RPMI7951 (cell line): ENCODE data around the gene PARP12. TPM values are rescaled to one million over a fixed set of nuclear protein-coding genes. Genes with fewer than 3 reads are reported as not detected.

Source experiments
- DNase-seq: peaks from one replicate; pipeline ENCODE4 v3.0.0-alpha.2; 2012; ENCODE audit warnings: low read depth
- total RNA-seq: library from RNA; depleted of rRNA; stranded (reverse); fragments of >200 nt; shearing (Covaris generic); gene quantifications from 2 replicates; pipeline ENCODE4 v1.2.3, GENCODE V29; 2014

PARP12 gene
- total RNA-seq, 1 experiment from 2014 or later = 20.3 TPM

DNA sequence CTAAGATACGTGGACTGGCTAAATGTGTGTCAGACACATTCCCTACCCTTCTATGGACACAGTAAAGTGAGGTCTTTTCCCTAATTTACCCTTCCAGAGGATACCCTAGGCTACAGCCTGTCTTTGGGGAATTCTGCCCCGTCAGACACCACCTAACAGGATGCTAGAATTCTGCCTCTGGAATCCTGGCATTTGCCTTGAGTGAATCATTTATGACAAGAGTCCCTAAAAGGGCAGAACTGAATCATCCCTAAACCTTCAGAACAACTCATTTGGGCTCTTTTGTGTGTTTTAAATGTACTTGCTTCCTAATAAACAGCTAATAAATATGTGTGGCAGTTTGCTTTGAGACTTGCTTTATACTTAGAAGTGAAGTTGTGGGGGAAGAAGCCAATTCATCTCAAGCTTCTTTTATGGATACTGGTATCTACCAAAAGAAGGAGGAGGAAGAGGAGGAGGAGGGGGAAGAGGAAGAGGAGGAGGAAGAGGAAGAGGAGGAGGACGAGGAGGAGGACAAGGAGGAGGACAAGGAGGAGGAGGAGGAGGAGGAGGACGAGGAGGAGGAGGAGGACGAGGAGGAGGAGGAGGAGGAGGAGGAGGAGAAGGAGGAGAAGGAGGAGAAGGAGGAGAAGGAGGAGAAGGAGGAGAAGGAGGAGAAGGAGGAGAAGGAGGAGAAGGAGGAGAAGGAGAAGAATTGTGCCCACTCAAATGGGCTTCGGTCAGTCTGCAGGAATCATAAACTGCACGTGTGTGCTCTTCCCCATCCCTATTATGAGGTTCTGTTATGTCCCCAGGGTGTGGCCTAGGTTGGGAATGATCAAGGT lies 27.1 kb downstream of the PARP12 start:
- peak; percentile 62 for DNase-seq

DNA sequence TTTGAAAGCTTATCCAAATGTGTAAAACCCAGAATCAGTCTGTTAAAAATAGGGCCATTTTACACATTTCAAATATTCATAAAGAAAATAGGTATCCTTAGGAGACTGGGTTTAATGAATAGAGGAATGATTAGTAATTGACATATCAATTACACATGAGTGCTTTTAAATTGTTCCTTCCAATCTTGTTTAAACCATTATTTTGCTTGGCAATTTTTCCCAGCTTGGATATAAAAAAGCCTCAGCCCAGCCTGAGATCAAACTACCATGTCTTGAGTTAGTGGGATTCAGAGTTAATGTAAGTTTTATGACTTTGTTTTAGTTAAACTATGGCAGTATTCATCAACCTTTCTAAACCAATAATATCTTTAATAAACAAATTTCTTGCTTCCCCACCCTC lies 28.3 kb downstream of the PARP12 start:
- no peak for DNase-seq

DNA sequence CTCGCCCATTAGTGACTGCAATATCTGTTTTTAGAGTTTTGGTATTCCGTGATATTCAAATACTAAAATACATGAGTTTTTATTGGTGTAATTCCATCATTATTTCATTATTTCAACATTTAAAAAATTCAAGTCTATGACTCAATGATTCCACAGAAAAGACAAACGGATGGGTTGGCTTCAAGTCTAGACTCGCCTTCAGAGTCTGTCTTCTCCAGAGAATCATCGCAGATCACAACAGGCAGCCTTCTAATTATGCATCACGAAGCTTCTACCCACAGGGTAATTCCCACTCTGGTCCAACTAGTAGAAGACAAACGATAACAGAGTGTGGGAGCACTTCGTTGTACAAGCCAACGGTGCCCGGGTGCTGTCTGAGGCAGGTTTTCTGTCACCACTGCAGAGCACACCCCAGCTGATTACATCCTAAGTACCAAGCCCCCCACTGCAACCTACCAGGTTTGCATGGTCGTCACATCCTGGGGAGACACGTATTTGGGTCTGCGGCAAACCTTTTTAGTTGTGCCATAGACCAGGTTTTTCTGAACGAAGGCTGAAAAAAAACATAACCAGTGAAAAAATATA lies 28.9 kb downstream of the PARP12 start:
- no peak for DNase-seq

DNA sequence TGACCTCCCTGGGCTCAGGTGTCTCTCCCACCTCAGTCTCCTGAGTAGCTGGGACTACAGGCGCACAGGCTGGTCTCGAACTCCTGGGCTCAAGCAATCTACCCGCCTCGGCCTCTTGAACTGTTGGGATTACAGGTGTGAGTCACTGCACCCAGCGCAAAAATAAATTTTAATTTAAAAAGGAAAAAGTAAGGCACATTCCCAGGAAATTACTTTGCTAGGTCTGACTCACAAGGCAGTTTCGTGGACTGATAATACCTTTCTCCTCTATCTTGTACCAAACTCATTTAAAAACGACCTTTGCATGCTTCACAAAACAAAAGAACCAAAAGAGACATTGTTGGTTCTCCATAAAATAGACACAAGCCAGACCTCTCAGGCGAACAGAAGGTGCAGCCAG lies 29.7 kb downstream of the PARP12 start:
- DNase-seq = no peak

DNA sequence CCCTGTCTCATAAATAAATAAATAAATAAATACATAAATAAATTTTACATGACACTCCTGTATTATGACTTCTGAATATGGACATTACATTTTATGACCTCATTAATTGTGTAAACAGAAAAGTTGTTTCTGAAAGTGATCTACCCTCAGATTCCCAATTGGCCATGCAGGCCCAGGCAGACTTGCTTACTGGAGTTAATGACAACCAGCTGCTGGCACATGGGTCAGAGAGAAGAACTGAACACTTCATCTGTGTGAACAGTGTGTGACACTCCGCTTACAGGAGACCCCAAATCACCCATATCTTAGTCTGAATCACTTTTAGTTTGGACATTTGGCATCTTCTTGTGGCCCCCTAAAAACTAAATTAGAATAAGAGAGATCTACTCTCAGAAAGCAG lies 31.4 kb downstream of the PARP12 start:
- DNase-seq = no peak

DNA sequence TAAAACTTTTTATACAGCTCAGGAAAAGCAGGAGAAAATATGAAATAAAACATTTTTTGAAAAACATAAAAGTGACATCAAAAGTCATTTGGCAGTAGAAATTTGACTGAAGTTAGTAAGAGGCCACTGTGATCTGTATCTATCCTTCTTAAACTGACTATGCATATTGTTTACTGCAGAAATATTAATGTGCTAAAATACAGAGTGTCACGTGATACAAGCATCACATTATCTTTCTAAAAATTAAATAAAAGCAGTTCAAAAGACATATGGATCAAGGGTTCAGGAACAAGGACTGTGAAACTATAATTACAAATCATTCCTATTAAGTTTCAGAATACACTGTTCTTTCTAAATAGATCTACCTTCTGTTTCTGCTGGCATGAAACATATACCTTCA lies 33.7 kb downstream of the PARP12 start:
- DNase-seq = no peak

DNA sequence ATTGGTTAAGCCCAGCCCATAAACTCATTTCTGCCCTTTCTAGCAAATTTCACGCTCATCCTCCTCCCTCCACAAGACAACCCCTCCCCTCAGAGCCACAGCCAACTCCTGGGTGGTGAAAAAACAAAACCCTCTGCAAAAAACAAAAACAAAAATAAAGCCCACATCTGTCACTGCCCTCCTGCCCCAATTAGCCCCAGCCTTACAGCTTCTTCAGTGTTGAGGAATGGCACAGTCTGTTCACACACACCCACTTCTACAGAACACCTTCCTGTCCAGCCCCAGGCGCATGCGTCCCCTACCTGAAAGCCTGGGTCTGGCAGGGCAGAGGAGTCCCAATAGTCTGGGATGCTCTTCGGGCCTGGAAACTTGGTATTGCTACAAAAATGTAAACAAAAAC lies 34.4 kb downstream of the PARP12 start:
- no peak for DNase-seq

DNA sequence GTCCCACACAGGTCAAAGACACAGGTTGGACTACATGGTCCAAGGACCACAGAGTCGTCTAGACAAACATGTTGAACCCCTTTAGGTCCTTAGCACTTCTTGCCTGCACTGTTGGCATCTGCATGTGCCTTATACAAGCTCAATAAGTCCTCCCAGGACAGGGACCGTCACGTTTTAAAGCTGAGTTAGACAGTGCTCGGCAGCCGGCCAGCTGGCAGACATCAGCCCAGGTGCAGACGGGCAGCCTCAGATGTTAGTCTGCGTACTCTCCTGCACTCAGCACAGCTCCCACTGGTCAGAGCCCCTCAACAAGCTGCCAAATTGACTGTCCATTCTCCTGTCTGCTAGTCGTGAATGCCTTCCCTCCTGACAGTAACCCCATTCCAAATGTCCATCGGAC lies 34.9 kb downstream of the PARP12 start:
- no peak for DNase-seq

DNA sequence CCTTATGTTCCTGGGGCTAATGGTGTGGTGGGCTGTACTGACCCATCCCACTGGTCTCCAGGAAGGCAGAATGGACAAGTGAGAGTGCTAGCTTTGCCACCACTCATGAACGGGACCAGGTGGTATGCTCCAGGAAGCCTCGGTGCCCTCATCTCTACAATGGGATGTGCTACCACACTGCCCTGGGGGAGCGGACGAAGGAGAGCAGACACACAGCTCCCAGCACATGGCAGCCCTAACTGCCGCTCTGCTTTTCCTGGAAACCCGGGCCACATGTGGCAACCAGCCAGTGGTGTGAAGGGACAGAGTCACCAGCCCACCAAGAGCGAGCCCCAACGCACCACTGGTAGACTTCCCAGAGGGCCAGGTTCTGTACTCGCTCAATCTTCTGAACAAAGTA lies 35.8 kb downstream of the PARP12 start:
- DNase-seq = no peak

DNA sequence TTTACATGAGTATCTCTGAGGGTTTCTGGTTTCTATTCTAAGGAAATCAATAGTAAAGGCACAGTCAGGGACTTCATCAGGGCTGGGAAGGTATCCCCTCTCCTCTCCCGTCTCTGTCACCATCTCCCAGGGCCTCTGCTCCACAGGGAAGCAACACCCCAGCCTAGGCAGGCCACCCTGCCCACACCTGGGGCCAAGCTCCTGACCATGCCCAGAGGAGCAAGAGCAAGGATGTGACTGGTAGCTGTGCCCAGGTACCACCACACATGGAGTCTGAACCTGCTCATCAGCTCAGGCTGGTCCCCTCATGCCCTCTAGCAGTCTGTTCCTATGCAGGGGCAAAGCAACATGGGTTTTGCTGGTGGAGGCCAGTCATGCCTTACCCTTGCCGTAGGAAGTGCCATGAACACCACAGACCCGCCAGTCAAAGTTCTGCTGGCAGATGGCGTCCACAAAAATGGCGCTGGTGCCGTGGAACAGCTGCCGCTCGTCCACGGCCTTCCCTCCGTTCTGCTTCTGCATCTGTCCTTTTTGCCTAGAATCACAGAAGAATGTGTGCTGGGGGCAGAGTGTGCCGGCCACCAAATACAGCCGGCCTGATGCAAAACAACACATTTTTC lies 36.8 kb downstream of the PARP12 start:
- DNase-seq = no peak

DNA sequence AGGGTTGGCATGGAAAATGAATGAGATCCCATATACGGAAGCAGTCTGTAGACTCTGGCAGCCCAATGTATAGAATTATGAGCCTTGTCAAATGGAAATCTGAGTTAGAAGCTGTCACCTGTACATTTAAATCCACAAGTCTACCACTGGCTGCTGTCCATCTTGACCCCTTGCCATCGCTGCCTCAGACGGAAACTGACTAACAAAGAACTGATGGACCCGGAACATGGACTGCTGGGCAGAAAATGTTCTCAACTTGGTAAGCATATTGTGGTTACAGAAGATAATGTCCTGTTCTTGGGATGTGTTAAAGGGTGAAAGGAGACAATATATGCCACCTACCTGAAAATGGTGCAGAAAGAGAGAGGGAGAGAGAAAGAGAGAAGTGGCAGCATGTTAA lies 37.5 kb downstream of the PARP12 start:
- DNase-seq = no peak

DNA sequence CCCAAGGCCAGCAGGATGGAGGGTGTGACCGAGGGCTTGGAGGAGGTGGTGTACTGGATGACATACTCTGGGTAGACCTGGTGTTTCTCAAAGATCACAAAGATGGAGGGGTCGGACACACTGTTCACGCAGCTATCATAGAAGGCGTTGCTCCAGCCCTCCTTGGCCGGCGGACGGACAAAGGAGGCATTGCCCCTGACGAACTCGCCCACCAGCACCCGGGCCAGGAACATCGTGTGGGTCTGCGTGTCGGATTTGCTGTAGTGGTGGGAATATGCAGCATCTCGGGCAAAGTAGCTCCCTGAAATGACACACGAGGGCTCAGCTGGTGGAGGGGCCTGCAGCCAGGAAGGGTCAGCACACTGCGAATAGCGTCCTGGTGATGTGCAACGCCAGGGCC lies 38.2 kb downstream of the PARP12 start:
- DNase-seq = no peak

DNA sequence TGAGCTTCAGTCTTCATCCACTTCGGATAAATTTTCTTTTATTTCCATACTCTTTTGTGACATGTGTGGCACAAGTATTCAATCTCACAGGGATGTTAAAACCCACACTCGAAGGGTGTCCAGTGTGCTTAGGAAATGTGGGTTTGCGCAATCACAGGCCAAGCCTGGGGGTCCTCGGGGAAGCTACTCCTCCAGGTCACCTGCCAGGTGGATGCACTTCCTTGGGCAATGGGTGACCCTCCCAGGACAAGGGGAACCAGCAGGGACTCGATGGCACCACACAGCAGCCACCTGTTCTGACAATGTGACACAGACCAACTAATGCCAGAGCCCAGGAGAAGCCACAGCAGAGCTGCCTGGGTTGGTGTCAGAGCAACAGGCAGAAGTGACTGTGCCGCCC lies 39.0 kb downstream of the PARP12 start:
- DNase-seq = no peak

DNA sequence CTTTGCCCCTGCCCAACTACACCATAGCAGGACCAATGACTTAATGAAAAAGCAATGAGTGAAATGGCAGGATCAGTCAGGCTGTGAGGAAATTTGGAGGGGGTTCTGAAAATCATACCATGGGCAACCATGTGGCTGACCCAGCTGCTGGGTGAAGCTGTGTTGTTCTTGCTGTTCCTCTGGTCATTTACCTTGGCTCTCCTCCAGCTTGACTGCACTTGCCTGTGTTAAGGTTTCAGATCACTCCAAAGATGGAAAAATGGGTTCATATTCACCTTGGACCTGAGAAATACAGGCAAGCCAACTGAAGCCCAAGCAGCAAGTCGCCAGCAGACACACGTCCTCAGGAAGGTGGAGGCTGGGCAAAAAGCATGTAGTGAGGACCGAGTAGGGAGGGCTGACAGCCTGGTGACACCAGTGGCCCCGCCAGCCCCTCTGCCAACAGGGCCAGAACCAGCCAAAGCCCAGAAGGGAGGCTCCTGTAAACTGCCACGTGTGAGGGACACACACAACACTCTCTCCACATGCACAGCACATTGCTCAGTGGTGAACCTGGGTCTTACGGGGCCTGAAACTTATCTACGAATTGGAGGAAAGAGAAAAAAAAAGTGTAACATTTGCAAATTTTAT lies 40.1 kb downstream of the PARP12 start:
- no peak for DNase-seq

DNA sequence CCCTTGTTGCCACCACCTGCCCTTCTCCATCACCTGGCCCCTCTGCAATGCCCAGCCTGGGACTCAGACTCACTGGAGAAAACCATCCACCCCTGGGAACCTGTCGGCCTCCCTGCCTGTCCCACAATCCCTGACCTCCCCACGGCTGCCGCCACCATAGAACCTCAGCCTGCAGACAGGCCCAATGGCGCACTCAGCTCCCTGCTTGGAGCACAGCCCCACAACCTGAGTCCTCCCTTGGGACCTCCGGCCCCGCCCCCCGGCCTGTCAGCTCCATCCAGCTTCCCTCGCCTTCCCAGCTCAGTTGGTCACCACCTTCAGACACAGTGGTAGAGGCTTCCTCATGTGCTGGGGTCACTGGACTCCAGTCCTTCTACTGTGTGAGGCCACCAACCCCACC lies 41.1 kb downstream of the PARP12 start:
- DNase-seq = no peak

DNA sequence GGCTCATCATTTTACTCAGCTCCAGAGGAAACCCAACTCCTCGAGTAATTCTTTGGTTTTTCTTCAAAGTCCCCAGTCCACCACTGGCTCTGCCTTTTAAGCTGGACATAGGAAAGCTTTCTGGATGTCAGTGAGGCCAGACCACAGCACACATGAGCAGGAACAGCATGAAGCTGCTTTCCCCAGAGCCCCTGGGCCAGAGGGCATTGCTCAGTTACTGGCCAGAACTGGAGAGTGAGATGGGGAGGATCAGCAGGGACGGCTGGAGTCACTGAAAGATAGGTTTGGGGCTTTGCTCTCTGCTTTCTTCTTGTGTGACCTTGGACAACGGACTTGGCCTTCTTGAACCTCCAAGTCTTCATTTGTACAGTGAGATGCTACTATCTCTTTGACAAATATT lies 43.1 kb downstream of the PARP12 start:
- no peak for DNase-seq

DNA sequence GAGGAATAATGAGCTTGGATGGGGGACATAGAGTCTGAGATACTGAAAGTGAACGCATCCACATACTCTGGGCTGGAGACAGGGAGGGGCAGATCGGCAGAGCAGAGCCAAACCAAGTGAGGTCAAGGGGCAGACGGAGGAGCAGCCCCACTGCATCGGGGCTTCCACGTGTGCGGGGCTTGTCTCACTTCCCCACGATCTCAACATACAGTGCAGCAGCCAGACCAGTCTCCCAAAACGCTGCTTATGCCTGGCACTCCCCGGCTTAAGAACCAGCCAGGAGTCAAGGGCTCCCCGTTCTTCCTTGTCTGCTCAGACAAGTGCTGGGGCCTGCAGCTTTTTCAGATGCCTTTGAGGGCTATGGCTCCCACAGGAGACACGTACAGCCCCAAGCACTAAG lies 43.6 kb downstream of the PARP12 start:
- DNase-seq = no peak

DNA sequence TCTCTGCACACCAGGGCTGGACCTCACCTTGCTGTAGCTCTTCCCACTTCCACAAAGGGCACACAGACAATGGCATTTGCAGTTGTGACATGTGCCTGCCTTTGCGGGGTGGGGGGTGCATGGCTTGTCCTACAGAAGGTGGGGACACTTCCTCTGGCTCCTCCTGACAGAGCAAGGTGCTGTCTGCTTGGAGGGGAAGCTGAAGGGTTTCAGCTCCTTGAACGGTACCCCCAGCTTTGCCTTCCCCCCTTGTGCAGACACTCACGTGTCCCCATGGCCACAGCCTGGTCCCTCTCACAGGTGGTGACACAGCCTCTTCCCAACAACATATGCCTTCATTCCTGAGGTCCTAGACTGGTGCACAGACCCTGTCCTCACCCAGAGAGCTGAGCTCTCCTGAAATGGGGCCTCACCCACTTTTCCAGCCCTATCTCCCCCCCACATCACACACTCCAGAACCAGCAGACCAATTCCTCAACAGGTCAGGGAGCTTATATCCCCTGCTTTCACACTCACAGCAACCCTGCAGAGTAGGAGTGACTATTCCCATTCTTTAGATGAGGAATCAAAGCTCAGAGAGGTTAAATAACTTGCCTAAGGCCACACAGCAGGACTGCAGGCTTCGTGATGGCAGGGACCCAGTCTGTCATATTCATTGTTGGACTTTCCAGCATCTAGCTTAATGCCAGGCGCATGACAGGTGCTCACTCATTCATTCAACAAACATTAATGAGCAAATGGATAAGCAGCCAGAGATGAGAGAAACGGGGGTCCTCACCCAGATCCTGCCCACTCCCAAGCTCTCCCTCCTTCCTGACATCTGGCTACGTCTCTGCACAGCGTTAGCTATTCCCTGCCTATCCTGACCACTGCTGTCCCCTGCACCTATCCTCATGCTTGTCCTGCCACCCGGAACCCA lies 44.4 kb downstream of the PARP12 start:
- DNase-seq = no peak

DNA sequence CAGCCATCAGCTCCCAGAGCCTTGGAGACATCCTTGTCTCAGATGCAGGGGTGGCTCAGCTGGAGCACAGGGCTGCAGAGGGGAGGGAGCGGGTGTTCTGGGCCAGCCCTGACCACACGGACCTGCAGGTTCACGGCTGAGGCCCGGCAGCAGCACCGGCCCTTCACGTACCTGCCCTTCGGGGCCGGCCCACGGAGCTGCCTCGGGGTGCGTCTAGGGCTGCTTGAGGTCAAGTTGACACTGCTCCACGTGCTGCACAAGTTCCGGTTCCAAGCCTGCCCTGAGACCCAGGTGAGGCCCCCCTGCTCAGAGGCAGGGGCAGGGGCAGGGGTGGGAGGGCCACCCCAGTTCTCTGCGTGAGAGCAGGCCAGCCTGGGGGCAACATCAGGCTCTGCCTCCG lies 45.2 kb downstream of the PARP12 start:
- DNase-seq = no peak

DNA sequence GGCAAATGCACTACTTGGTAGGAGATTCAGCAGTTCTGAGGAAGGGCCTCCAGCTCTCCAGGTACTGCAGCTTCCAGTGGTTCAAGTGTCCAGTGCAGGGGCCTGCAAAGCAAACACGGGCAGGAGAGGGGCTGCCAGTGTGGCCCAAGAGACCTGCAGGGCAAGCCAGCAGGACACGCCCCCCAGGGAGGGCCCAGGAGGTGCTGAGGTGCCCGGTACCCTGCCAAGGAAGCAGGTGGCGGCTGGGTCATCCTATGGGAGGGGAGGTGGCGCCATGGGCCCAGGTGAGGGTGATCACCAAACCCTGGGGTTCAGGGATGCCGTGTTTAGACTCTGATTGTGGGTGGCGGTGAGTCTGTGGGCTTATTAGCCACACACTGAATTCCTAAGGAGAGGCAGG lies 45.7 kb downstream of the PARP12 start:
- no peak for DNase-seq

DNA sequence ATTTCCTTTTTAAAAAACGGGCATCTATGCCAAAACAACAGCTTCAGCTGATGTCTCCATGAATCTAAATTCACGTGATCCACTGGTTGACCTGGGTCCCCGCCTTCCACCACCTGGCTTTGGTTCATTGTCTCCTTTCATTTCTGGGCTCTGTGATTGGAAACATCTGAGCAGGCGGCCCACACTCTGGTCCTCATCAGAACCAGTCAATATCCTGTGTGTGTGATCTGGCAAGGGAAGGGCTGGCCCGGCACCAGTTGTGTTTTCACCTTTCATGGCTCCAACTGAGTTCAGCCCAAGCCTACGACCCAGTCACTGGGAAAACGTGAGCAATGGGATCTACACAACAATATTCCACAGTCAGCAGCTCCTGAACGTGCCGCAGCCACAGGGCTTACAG lies 46.2 kb downstream of the PARP12 start:
- no peak for DNase-seq

DNA sequence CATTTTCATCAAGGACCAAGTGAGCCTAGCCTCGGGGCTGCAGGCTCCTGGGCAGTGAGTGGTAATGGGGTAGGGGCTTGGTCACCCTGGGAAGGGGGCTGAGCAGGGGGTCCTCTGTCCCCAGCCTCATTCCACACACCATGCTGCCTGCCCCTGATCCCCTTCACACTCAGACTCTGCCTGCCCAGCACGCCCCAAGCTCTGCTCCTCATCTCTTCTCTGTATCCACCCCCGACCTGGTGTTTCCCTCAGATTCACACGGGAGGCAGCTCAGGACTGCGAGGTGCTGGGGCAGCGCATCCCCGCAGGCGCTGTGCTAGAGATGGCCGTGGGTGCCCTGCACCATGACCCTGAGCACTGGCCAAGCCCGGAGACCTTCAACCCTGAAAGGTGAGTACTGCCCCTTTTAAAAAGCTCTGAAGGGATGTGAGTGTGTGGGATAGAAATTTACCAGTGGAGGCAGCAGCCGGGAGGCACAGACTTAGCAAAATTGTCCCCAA lies 47.2 kb downstream of the PARP12 start:
- no peak for DNase-seq
